HFF-Myc (cell line): ENCODE measurements around the gene PPP3R1.

Experiments used
- DNase-seq: peaks from one replicate; pipeline ENCODE4 v3.0.0-alpha.2; 2011; ENCODE audit warnings: low read depth; ENCODE audit errors: extremely low read depth
- H3K4me3 ChIP-seq: replicated peaks from 2 replicates; pipeline ENCODE4 v1.5.1; 2011; ENCODE audit warnings: low read depth, mild to moderate bottlenecking, control low read depth, low read length
- CTCF ChIP-seq: IDR thresholded peaks from 2 replicates; pipeline ENCODE4 v1.5.1; 2012; ENCODE audit warnings: mild to moderate bottlenecking, low read depth, low read length, control low read depth; ENCODE audit errors: missing control alignments

The PPP3R1 gene

DNA sequence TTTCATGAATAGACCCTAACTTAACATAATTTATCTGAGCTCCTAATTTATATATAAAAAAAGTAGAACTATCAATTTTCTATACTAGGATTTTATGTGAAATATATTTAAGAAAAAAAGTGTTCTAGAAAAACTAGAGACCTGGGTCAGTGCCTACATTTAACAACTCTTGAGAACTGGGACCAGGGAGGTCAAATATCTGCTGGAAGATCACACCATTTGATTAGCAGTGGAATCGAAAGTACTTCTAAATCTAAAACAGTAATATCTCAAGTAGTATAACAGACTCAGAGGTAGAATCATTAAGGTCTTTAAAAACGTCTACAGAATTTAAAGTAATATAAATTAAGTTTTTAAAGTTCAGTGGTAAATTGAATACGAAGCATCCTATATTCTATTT is 34.6 kb downstream of the PPP3R1 start:
- no peak for TF ChIP-seq CTCF
- DNase-seq, result no peak
- no peak overlapping the region for H3K4me3 ChIP-seq

- DNase-seq, result no peak
- H3K4me3 ChIP-seq, result no peak overlapping the region
- no peak for TF ChIP-seq CTCF
Observed at GRCh38 chr2:68216454-68217310, 35.6 kb downstream of the PPP3R1 start.

DNA sequence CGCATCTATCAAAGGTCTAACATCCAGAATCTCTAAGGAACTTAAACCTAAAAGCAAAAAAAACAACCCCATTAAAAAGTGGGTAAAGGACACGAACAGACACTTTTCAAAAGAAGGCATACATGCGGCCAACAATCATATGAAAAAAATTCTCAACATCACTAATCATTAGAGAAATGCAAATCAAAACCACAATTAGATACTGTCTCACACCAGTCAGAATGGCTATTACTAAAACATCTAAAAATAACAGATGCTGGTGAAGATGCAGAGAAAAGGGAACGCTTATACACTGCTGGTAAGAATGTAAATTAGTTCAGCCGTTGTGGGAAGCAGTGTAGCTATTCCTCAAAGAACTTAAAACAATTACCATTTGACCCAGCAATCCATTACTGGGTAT is 38.0 kb downstream of the PPP3R1 start:
- DNase-seq, result no peak
- TF ChIP-seq CTCF, result no peak
- H3K4me3 ChIP-seq, result no peak overlapping the region

- H3K4me3 ChIP-seq, result no peak overlapping the region
- no peak for TF ChIP-seq CTCF
- DNase-seq, result no peak
Observed at GRCh38 chr2:68206793-68207192, 45.5 kb downstream of the PPP3R1 start.

DNA sequence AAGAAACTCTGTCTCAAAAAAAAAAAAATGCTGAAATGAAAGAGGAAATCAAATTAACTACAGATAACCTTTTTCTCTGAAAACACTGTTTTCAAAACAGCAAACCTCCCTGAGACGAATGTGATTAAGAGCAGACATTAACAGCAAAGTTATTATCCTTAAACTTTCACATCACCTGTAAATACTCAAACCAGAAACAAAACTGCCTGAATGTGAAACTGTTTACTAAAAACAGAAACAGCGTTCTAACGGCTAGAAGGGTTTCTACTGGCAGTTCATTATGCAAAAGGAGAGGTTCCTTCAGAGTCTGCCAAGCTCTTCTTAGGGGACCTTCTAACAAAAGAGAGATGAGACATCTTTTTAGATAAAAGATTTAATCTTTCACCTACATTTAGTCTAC is 48.7 kb downstream of the PPP3R1 start:
- no peak for DNase-seq
- no peak overlapping the region for H3K4me3 ChIP-seq
- TF ChIP-seq CTCF, result no peak

DNA sequence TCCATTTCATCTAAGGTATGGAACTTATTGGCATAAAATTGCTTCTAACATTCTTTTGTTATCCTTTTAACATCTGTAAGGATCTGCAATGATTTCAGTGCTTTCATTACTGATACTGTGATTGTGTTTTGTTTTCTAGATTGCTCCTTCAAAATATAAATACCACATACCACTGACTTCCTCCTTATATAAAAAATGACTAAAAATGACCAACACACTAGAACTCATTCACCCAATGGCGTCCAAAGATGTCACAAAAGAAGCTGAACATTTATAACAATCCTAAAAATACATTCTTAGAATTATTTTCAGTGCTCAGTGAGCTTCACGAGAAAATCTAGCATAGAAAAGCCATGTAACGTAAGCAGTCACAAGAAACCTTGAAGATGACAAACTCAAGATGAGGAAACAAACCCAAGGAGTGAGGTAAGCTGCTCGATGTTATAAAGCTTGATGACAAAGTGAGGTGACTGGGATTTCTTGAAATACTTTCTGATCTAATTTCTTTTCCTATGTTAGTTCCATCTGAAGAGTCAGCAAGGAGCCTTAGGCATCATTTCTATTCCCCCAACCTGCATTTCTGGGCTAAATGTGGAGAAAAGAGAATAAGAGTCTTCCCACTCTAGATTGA is 52.1 kb downstream of the PPP3R1 start:
- DNase-seq, result no peak
- no peak overlapping the region for H3K4me3 ChIP-seq
- TF ChIP-seq CTCF, result no peak
